HCT116 (cell line): Measurements from ENCODE around the gene FKBP7.

Experiments used
- CTCF ChIP-seq, 3 experiments: fragments of 200-600 bp in 1 of 3; sonication (generic) in 1 of 3; IDR thresholded peaks in 2 of 3; conservative IDR thresholded peaks in 1 of 3; 2 replicates each; pipeline ENCODE4 v1.5.1; 2012 to 2017; ENCODE audit warnings: low read depth in 2 of 3, low read length in 2 of 3, antibody characterized with exemption in 1 of 3, borderline replicate concordance in 1 of 3, control low read depth in 1 of 3, mild to moderate bottlenecking in 1 of 3, mixed read lengths in 1 of 3, mixed run types in 1 of 3, moderate library complexity in 1 of 3; ENCODE audit not compliant: insufficient read depth in 1 of 3
- MAX ChIP-seq: IDR thresholded peaks from 2 replicates; pipeline ENCODE4 v1.6.1; 2012
- POLR2AphosphoS5 ChIP-seq: IDR thresholded peaks from 2 replicates; pipeline ENCODE4 v1.6.1; 2011; ENCODE audit warnings: mild to moderate bottlenecking, low read depth, low read length, moderate library complexity

- no peak for TF ChIP-seq CTCF (IDR thresholded peaks at IDR 0.05 in 2 of 3, conservative IDR thresholded peaks at IDR 0.05 in 1 of 3; ENCODE audit: borderline replicate concordance in 1 of 3, insufficient read depth in 1 of 3, low read depth in 2 of 3, low read length in 2 of 3)
- no peak for TF ChIP-seq MAX
- no peak for TF ChIP-seq POLR2AphosphoS5
Observed at GRCh38 chr2:178513876-178514275, 35.5 kb upstream of the FKBP7 start.
